H9 (cell line): Measurements from ENCODE around the gene CABCOCO1. TPM values are rescaled to one million over a fixed set of nuclear protein-coding genes. Genes with fewer than 3 reads are reported as not detected.

Experiments
- DNase-seq: peaks from one replicate; pipeline ENCODE4 v3.0.0-alpha.2; 2017
- H2AFZ ChIP-seq: one replicate; pipeline ENCODE4 v1.6.1; 2013; ENCODE audit warnings: mild to moderate bottlenecking, low read length, control low read depth, moderate library complexity
- H2AK5ac ChIP-seq: 2 replicates; pipeline ENCODE4 v1.6.1; 2013; ENCODE audit warnings: low read length, control low read depth, mixed read lengths; ENCODE audit not compliant: insufficient read length
- H2BK120ac ChIP-seq: one replicate; pipeline ENCODE4 v1.6.1; 2013; ENCODE audit warnings: low read depth, mild to moderate bottlenecking, low read length, control low read depth, inconsistent platforms; ENCODE audit not compliant: poor library complexity, severe bottlenecking
- H2BK12ac ChIP-seq: 2 replicates; pipeline ENCODE4 v1.6.1; 2013; ENCODE audit warnings: low read length, control low read depth, mixed read lengths, low read depth; ENCODE audit not compliant: insufficient read length
- H2BK15ac ChIP-seq: 2 replicates; pipeline ENCODE4 v1.6.1; 2013; ENCODE audit warnings: low read depth, low read length, control low read depth
- H2BK20ac ChIP-seq: one replicate; pipeline ENCODE4 v1.6.1; 2013; ENCODE audit warnings: low read depth, mild to moderate bottlenecking, low read length, control low read depth, inconsistent platforms; ENCODE audit not compliant: poor library complexity, severe bottlenecking
- H2BK5ac ChIP-seq: 2 replicates; pipeline ENCODE4 v1.6.1; 2013; ENCODE audit warnings: low read length, control low read depth, mixed read lengths; ENCODE audit not compliant: insufficient read length
- H3K14ac ChIP-seq: 2 replicates; pipeline ENCODE4 v1.6.1; 2013; ENCODE audit warnings: low read length, control low read depth; ENCODE audit not compliant: insufficient read depth
- H3K18ac ChIP-seq: 2 replicates; pipeline ENCODE4 v1.6.1; 2013; ENCODE audit warnings: low read depth, mild to moderate bottlenecking, mixed read lengths, low read length, control low read depth; ENCODE audit not compliant: insufficient read length
- H3K23ac ChIP-seq: 2 replicates; pipeline ENCODE4 v1.6.1; 2013; ENCODE audit warnings: low read length, control low read depth, mixed read lengths, low read depth; ENCODE audit not compliant: insufficient read length
- H3K23me2 ChIP-seq: 2 replicates; pipeline ENCODE4 v1.6.1; 2013; ENCODE audit warnings: low read depth, mild to moderate bottlenecking, mixed read lengths, low read length, control low read depth; ENCODE audit not compliant: insufficient read length, poor library complexity, severe bottlenecking
- H3K27ac ChIP-seq: 2 replicates; pipeline ENCODE4 v1.5.1; 2013; ENCODE audit warnings: low read length, control low read depth, mixed read lengths, low read depth; ENCODE audit not compliant: insufficient read length
- H3K27me3 ChIP-seq: 2 replicates; pipeline ENCODE4 v1.6.1; 2013; ENCODE audit warnings: low read length, control low read depth, inconsistent platforms; ENCODE audit not compliant: insufficient read depth
- H3K4ac ChIP-seq: 2 replicates; pipeline ENCODE4 v1.6.1; 2013; ENCODE audit warnings: low read depth, mild to moderate bottlenecking, control low read depth, inconsistent platforms, low read length, moderate library complexity
- H3K4me1 ChIP-seq: 2 replicates; pipeline ENCODE4 v1.6.1; 2013; ENCODE audit warnings: low read length, control low read depth, inconsistent platforms; ENCODE audit not compliant: insufficient read depth
- H3K4me2 ChIP-seq: 2 replicates; pipeline ENCODE4 v1.6.1; 2013; ENCODE audit warnings: low read length, control low read depth, mixed read lengths; ENCODE audit not compliant: insufficient read length, insufficient read depth
- H3K56ac ChIP-seq: 2 replicates; pipeline ENCODE4 v1.6.1; 2013; ENCODE audit warnings: low read depth, mild to moderate bottlenecking, mixed read lengths, low read length, control low read depth; ENCODE audit not compliant: insufficient read length
- H3K79me1 ChIP-seq: 2 replicates; pipeline ENCODE4 v1.6.1; 2013; ENCODE audit warnings: low read depth, mild to moderate bottlenecking, moderate library complexity, low read length, control low read depth, inconsistent platforms; ENCODE audit not compliant: insufficient read depth, poor library complexity, severe bottlenecking
- H3K79me2 ChIP-seq: 2 replicates; pipeline ENCODE4 v1.6.1; 2013; ENCODE audit warnings: low read length, control low read depth, inconsistent platforms; ENCODE audit not compliant: insufficient read depth
- H3K9ac ChIP-seq: 2 replicates; pipeline ENCODE4 v1.6.1; 2013; ENCODE audit warnings: low read length, control low read depth, mixed read lengths; ENCODE audit not compliant: insufficient read length; ENCODE audit errors: extremely low read depth
- H3K9me3 ChIP-seq: one replicate; pipeline ENCODE4 v1.6.1; 2013; ENCODE audit warnings: low read depth, low read length, inconsistent platforms; ENCODE audit not compliant: control insufficient read depth
- H3T11ph ChIP-seq: one replicate; pipeline ENCODE4 v1.6.1; 2013; ENCODE audit warnings: mild to moderate bottlenecking, low read length, control low read depth, inconsistent platforms
- H4K20me1 ChIP-seq: one replicate; pipeline ENCODE4 v1.6.1; 2013; ENCODE audit not compliant: control insufficient read depth, insufficient read length, insufficient read depth
- H4K5ac ChIP-seq: 2 replicates; pipeline ENCODE4 v1.6.1; 2013; ENCODE audit warnings: low read depth, mild to moderate bottlenecking, mixed read lengths, low read length, control low read depth; ENCODE audit not compliant: insufficient read length
- H4K8ac ChIP-seq: replicated peaks from 2 replicates; pipeline ENCODE4 v1.6.1; 2013; ENCODE audit warnings: low read length, control low read depth, mixed read lengths, low read depth; ENCODE audit not compliant: insufficient read length
- H4K91ac ChIP-seq: 2 replicates; pipeline ENCODE4 v1.6.1; 2013; ENCODE audit warnings: low read depth, mild to moderate bottlenecking, moderate library complexity, mixed read lengths, low read length, control low read depth; ENCODE audit not compliant: insufficient read length
- H3K27ac Mint-ChIP-seq, 3 experiments: 2 replicates in 2 of 3; 3 replicates in 1 of 3; pipeline ENCODE4 v1.8.0; 2020 to 2021; ENCODE audit warnings: mixed read lengths in 3 of 3, mild to moderate bottlenecking in 1 of 3, moderate library complexity in 1 of 3
- H3K27me3 Mint-ChIP-seq: 2 replicates; pipeline ENCODE4 v1.8.0; 2021; ENCODE audit warnings: low read depth, mild to moderate bottlenecking, moderate library complexity, mixed read lengths
- H3K36me3 Mint-ChIP-seq, 3 experiments: 2 replicates in 2 of 3; 3 replicates in 1 of 3; pipeline ENCODE4 v1.8.0; 2020 to 2021; ENCODE audit warnings: low read depth in 3 of 3, mixed read lengths in 3 of 3; ENCODE audit not compliant: insufficient read depth in 1 of 3
- H3K4me1 Mint-ChIP-seq, 2 experiments: 2 replicates each; pipeline ENCODE4 v1.8.0; 2020; ENCODE audit warnings: mixed read lengths in 2 of 2
- H3K4me3 Mint-ChIP-seq, 2 experiments: 2 replicates in 1 of 2; 3 replicates in 1 of 2; pipeline ENCODE4 v1.8.0; 2020 to 2021; ENCODE audit warnings: mild to moderate bottlenecking in 2 of 2, mixed read lengths in 2 of 2, moderate library complexity in 1 of 2
- H3K9me3 Mint-ChIP-seq, 2 experiments: 2 replicates in 1 of 2; 3 replicates in 1 of 2; pipeline ENCODE4 v1.8.0; 2020; ENCODE audit warnings: mild to moderate bottlenecking in 2 of 2, mixed read lengths in 2 of 2, moderate library complexity in 1 of 2
- WGBS: extraction: QIAGEN DNeasy Blood & Tissue Kit; methylation state at CpG from one replicate; pipeline ENCODE4 v1.1.7; 2013; ENCODE audit warnings: missing lambda C conversion rate, low lambda C conversion rate, mixed read lengths; ENCODE audit not compliant: insufficient read length; ENCODE audit errors: extremely low coverage; 5-methylcytosine and 5-hydroxymethylcytosine counted together
- total RNA-seq: library from RNA; stranded (reverse); gene quantifications from 2 replicates; pipeline ENCODE4 v1.2.1, GENCODE V29; 2021
- TF ChIP-seq, protein P1 (sequence below): fragments of 200-600 bp; sonication (generic); conservative IDR thresholded peaks from 3 replicates; pipeline ENCODE4 v1.8.0; 2021; ENCODE audit warnings: antibody characterized with exemption, mild to moderate bottlenecking

CABCOCO1 gene
- total RNA-seq, 1 experiment from 2014 or later: not detected

DNA sequence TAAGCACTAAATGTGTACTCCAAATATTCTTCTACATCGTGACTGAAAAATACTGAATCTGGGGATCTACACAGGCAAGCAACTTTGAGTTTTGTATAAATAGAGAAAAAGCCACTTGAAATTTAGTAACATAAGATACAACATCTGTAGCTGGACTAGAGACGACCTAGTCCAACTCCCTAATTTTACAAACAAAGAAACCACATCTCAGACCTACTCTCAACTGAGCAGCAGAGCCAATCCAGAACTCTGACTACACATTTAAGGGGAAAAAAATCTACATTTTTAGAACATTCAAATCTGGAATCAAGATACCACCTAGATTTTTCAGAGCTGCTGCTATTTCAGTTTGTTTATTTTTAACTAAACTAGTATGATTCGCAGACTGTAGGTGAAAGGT, 88.9 kb downstream of the CABCOCO1 start:
- no peaks in the 10 kb centered on the region for H4K20me1 ChIP-seq
- Mint-ChIP-seq H3K4me1 (peaks cover 25 to 26% of the 10 kb centered on the region in 2 experiments), H3K27ac (no peak overlapping the region), H3K9me3 (no peaks in the 10 kb centered on the region; a peak in 1 of 5 replicates), H3K36me3 (no peaks in the 10 kb centered on the region), H3K4me3 (no peak overlapping the region), H3K27me3 (no peaks in the 10 kb centered on the region)
- no peak overlapping the region for H2BK120ac ChIP-seq
- H2BK15ac ChIP-seq: no peak overlapping the region
- H3K23ac ChIP-seq: no peak overlapping the region
- H3K27me3 ChIP-seq: no peaks in the 10 kb centered on the region
- no peak overlapping the region for H2BK12ac ChIP-seq
- no peak overlapping the region for H3K9ac ChIP-seq
- no peaks in the 10 kb centered on the region for H3K79me1 ChIP-seq
- H3K23me2 ChIP-seq: no peaks in the 10 kb centered on the region
- no peaks in the 10 kb centered on the region for H3K9me3 ChIP-seq
- H4K8ac ChIP-seq: no peak overlapping the region
- H2AK5ac ChIP-seq: no peak overlapping the region
- no peak overlapping the region for H3K27ac ChIP-seq
- no peak overlapping the region for H4K5ac ChIP-seq
- H3K18ac ChIP-seq: no peak overlapping the region
- WGBS: no CpG with 5 or more reads among the region's 3 CpGs
- H3K79me2 ChIP-seq: no peaks in the 10 kb centered on the region
- no peak overlapping the region for H3K4ac ChIP-seq
- no peak overlapping the region for H4K91ac ChIP-seq
- H3K4me1 ChIP-seq: no peaks in the 10 kb centered on the region
- H2AFZ ChIP-seq: no peak overlapping the region
- TF ChIP-seq, protein P1, sequence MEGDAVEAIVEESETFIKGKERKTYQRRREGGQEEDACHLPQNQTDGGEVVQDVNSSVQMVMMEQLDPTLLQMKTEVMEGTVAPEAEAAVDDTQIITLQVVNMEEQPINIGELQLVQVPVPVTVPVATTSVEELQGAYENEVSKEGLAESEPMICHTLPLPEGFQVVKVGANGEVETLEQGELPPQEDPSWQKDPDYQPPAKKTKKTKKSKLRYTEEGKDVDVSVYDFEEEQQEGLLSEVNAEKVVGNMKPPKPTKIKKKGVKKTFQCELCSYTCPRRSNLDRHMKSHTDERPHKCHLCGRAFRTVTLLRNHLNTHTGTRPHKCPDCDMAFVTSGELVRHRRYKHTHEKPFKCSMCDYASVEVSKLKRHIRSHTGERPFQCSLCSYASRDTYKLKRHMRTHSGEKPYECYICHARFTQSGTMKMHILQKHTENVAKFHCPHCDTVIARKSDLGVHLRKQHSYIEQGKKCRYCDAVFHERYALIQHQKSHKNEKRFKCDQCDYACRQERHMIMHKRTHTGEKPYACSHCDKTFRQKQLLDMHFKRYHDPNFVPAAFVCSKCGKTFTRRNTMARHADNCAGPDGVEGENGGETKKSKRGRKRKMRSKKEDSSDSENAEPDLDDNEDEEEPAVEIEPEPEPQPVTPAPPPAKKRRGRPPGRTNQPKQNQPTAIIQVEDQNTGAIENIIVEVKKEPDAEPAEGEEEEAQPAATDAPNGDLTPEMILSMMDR: no peak
- H3K56ac ChIP-seq: no peak overlapping the region
- H3K4me2 ChIP-seq: no peak overlapping the region
- no peak overlapping the region for H2BK5ac ChIP-seq
- H3T11ph ChIP-seq: no peak overlapping the region
- DNase-seq: no peak
- H3K14ac ChIP-seq: no peak overlapping the region
- H2BK20ac ChIP-seq: no peak overlapping the region
